Stimulated activated CD8-positive, alpha-beta memory T cell treated with anti-CD3 and anti-CD28 coated beads, Interleukin-7, amount 100 ng/mL, for 24 hours (primary cell): Measurements from ENCODE around the gene MINAR1.

Experiments used
- DNase-seq: peaks from one replicate; pipeline ENCODE4 v3.0.0-alpha.2; 2020; ENCODE audit warnings: low read depth

Gene MINAR1

GRCh38 chr15:79430901-79431635 is 1.1 kb upstream of the MINAR1 start:
- no peak for DNase-seq

GRCh38 chr15:79432345-79433275 is 474 bp downstream of the MINAR1 start:
- no peak for DNase-seq

- no peak for DNase-seq
Observed at GRCh38 chr15:79433276-79433990, 1.3 kb downstream of the MINAR1 start.

- DNase-seq: no peak
Observed at GRCh38 chr15:79434361-79434760, 2.2 kb downstream of the MINAR1 start.

- DNase-seq: no peak
Observed at GRCh38 chr15:79436037-79436780, 4.1 kb downstream of the MINAR1 start.

GRCh38 chr15:79437275-79438000 is 5.3 kb downstream of the MINAR1 start:
- no peak for DNase-seq

GRCh38 chr15:79439236-79439635 is 7.1 kb downstream of the MINAR1 start:
- DNase-seq: no peak

GRCh38 chr15:79440355-79440908 is 8.3 kb downstream of the MINAR1 start:
- DNase-seq: no peak

GRCh38 chr15:79442911-79443310 is 10.8 kb downstream of the MINAR1 start:
- no peak for DNase-seq

- DNase-seq: no peak
Observed at GRCh38 chr15:79447060-79447459, 14.9 kb downstream of the MINAR1 start.

GRCh38 chr15:79450648-79451047 is 18.5 kb downstream of the MINAR1 start:
- no peak for DNase-seq

- DNase-seq: no peak
Observed at GRCh38 chr15:79451361-79451999, 19.3 kb downstream of the MINAR1 start.

- DNase-seq: no peak
Observed at GRCh38 chr15:79452244-79453051, 20.3 kb downstream of the MINAR1 start.

- no peak for DNase-seq
Observed at GRCh38 chr15:79453446-79453845, 21.3 kb downstream of the MINAR1 start.

GRCh38 chr15:79454063-79454462 is 21.9 kb downstream of the MINAR1 start:
- DNase-seq: no peak

GRCh38 chr15:79455361-79455760 is 23.2 kb downstream of the MINAR1 start:
- DNase-seq: no peak

GRCh38 chr15:79455943-79456342 is 23.8 kb downstream of the MINAR1 start:
- no peak for DNase-seq

- no peak for DNase-seq
Observed at GRCh38 chr15:79458491-79458890, 26.4 kb downstream of the MINAR1 start.

GRCh38 chr15:79459666-79460065 is 27.5 kb downstream of the MINAR1 start:
- DNase-seq: no peak
